ENCODE data around the gene KPTN. TPM values are rescaled to one million over a fixed set of nuclear protein-coding genes. Genes with fewer than 3 reads are reported as not detected.

The KPTN gene
- total and polyA plus RNA-seq, 2 of the 13 experiments (the other 11 are each of a cell fraction or from before 2014, with no cell fraction given), result 9.1 to 13.3 TPM

DNA sequence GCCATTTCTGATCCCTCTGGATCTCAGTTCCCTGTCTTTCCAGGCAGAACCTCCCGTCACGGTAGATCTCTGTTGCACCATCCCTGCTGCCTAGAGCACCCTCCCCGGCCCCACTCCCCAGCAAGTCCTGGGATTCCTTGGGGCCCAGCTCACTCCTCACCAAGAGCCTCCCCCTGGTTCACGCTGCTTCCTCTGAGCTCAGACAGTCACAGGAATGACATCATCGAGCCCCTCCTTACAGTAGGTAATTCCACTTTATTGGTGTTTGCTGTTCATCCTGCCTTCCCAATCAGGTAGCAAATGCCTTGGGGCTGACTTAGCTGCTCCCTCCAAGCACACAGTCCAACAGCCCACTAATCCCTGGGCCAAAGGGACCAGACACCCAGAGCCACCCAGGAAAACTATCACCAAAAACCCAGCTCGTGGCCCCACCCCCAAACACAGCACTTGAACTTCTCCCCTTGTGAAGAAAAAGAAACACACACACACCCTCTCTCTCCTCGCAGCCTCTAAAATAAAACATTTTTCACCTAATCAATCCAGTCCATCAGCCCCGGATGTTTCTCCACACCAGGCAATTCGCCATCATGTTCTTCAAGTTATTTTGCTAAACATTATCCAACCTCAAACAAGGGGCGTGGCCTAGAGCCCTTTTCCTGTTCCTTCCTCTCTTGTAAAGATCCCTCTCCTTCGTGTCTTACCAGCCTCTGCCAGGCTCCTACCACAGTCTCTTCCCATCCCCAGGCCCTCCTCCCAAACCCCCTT lies 28.3 kb upstream of the KPTN start (continued):
- TF ChIP-seq TAF1 (CRISPR knock-in tag; IDR thresholded peaks at IDR 0.05), result peak; percentile 37; the same call in 1 of the 2 replicates
- TF ChIP-seq, protein P1, sequence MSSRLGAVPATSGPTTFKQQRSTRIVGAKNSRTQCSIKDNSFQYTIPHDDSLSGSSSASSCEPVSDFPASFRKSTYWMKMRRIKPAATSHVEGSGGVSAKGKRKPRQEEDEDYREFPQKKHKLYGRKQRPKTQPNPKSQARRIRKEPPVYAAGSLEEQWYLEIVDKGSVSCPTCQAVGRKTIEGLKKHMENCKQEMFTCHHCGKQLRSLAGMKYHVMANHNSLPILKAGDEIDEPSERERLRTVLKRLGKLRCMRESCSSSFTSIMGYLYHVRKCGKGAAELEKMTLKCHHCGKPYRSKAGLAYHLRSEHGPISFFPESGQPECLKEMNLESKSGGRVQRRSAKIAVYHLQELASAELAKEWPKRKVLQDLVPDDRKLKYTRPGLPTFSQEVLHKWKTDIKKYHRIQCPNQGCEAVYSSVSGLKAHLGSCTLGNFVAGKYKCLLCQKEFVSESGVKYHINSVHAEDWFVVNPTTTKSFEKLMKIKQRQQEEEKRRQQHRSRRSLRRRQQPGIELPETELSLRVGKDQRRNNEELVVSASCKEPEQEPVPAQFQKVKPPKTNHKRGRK (CRISPR knock-in tag; IDR thresholded peaks at IDR 0.05), result no peak
- TF ChIP-seq POLR2G (IDR thresholded peaks at IDR 0.05; ENCODE audit: low read depth, low read length), result peak; percentile 49; the same call in 1 of the 2 replicates
- TF ChIP-seq ZNF230 (CRISPR knock-in tag; IDR thresholded peaks at IDR 0.05), result no peak
- TF ChIP-seq, protein P2, sequence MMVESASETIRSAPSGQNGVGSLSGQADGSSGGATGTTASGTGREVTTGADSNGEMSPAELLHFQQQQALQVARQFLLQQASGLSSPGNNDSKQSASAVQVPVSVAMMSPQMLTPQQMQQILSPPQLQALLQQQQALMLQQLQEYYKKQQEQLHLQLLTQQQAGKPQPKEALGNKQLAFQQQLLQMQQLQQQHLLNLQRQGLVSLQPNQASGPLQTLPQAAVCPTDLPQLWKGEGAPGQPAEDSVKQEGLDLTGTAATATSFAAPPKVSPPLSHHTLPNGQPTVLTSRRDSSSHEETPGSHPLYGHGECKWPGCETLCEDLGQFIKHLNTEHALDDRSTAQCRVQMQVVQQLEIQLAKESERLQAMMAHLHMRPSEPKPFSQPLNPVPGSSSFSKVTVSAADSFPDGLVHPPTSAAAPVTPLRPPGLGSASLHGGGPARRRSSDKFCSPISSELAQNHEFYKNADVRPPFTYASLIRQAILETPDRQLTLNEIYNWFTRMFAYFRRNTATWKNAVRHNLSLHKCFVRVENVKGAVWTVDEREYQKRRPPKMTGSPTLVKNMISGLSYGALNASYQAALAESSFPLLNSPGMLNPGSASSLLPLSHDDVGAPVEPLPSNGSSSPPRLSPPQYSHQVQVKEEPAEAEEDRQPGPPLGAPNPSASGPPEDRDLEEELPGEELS (CRISPR knock-in tag; IDR thresholded peaks at IDR 0.05), result 0 out of 2 replicates have a peak, but pooled peaks have one; percentile 4
- TF ChIP-seq DRAP1 (CRISPR knock-in tag; IDR thresholded peaks at IDR 0.05), result peak; percentile 60; the same call in 1 of the 2 replicates
- TF ChIP-seq BORCS8-MEF2B (CRISPR knock-in tag; IDR thresholded peaks at IDR 0.05), result no peak
- TF ChIP-seq SRY (CRISPR knock-in tag; IDR thresholded peaks at IDR 0.05), result no peak
- no peak for TF ChIP-seq RFX3 (CRISPR knock-in tag; IDR thresholded peaks at IDR 0.05)
- TF ChIP-seq SP1 (IDR thresholded peaks at IDR 0.05), result no peak
- 0 out of 2 replicates have a peak, but pooled peaks have one; percentile 22 for TF ChIP-seq SP1 (CRISPR knock-in tag; IDR thresholded peaks at IDR 0.05)
- TF ChIP-seq MTA1 (CRISPR knock-in tag; IDR thresholded peaks at IDR 0.05; ENCODE audit: borderline replicate concordance), result no peak
- TF ChIP-seq ELF3 (CRISPR knock-in tag; IDR thresholded peaks at IDR 0.05), result 0 out of 2 replicates have a peak, but pooled peaks have one; percentile 29
- peak; percentile 77; the same call in 1 of the 2 replicates for TF ChIP-seq ATF7 (IDR thresholded peaks at IDR 0.05)
- no peak for TF ChIP-seq ATF7 (CRISPR knock-in tag; IDR thresholded peaks at IDR 0.05)
- 0 out of 2 replicates have a peak, but pooled peaks have one; percentile 11 for TF ChIP-seq GATAD2A (CRISPR knock-in tag; IDR thresholded peaks at IDR 0.05)
- peak; percentile 25; the same call in 1 of the 2 replicates for TF ChIP-seq THAP11 (CRISPR knock-in tag; IDR thresholded peaks at IDR 0.05)
- peak; percentile 10; the same call in 1 of the 2 replicates for TF ChIP-seq MED1 (CRISPR knock-in tag; IDR thresholded peaks at IDR 0.05)
- 0 out of 2 replicates have a peak, but pooled peaks have one; percentile 15 for TF ChIP-seq ZNF605 (CRISPR knock-in tag; IDR thresholded peaks at IDR 0.05)
- peak in 1 of 2 experiments; percentile 45; a peak in 1 of 4 replicates for TF ChIP-seq POLR2A (IDR thresholded peaks at IDR 0.05; ENCODE audit: insufficient read depth in 1 of 2, low read depth in 2 of 2, low read length in 2 of 2)
- no peak for TF ChIP-seq ZNF766 (CRISPR knock-in tag; IDR thresholded peaks at IDR 0.05; ENCODE audit: borderline replicate concordance)
- no peak for TF ChIP-seq RBM22 (optimal IDR thresholded peaks at IDR 0.05; ENCODE audit: low read length)
- TF ChIP-seq PCBP2 (optimal IDR thresholded peaks at IDR 0.05; ENCODE audit: low read depth, low read length, poor library complexity, severe bottlenecking), result peak; percentile 21
- TF ChIP-seq SNRNP70 (IDR thresholded peaks at IDR 0.05; ENCODE audit: low read depth, low read length), result no peak
- TF ChIP-seq YEATS2 (CRISPR knock-in tag; IDR thresholded peaks at IDR 0.05; ENCODE audit: borderline replicate concordance), result no peak
- TF ChIP-seq NFIB (CRISPR knock-in tag; IDR thresholded peaks at IDR 0.05; ENCODE audit: borderline replicate concordance), result no peak
- TF ChIP-seq NFKB2 (CRISPR knock-in tag; IDR thresholded peaks at IDR 0.05; ENCODE audit: borderline replicate concordance), result no peak
